ENCODE results near the gene ZNF438.
A peak's percentile ranks its signal among the peaks of the same experiment; 100 is the strongest.
"Not testable (repeated sequence)": the region's sequence is repeated elsewhere in the genome, so short reads cannot be mapped to it uniquely, and the experiment has no call there.

The ZNF438 gene

DNA sequence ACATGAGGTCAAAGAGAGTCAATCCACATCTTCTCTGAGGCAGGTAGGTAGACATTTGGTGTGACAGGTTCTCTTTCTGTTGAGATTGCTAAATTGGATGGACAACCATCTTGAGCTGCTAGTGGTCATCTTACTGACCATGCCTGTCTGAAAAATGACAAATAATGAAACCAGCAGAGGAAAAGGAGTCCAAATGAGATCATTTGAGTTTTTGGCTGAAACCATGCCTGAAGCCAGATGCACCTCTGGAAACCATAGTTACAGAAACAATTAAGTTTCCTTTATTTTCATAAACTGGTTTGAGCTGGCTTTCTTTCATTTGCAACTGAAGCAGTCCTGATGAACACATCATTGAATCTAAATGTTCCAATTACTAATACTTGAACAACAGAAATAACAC is 100.6 kb downstream of the ZNF438 start:
- no peak for DNase-seq

DNA sequence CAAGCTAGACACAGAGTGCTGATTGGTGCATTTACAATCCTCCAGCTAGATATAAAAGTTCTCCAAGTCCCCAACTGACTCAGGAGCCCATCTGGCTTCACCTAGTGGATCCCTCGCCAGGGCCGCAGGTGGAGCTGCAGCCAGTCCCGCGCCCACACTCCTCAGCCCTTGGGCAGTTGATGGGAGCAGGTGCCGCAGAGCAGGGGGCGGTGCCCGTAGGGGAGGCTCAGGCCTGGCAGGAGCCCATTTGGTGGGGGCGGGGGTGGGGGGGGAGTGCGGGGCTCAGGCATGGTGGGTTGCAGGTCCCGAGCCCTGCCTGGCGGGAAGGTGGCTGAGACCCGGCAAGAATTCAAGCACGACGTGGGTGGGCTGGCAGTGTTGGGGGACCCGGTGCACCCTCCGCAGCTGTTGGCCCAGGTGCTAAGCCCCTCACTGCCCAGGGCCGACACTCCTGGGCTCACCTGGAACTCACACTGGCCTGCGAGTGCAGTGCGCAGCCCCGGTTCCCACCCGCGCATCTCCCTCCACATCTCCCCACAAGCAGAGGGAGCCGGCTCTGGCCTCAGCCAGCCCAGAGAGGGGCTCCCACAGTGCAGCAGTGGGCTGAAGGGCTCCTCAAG is 101.7 kb downstream of the ZNF438 start:
- no peak for DNase-seq

DNA sequence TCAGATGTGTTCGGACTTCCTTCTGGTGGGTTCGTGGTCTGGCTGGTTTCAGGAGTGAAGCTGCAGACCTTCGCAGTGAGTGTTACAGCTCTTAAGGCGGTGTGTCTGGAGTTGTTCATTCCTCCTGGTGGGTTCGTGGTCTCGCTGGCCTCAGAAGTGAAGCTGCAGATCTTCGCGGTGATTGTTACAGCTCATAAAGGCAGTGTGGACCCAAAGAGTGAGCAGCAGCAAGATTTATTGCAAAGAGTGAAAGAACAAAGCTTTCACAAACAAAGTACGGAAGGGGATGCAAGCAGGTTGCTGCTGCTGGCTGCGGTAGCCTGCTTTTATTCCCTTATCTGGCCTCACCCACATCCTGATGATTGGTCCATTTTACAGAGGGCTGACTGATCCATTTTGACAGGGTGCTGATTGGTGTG is 102.3 kb downstream of the ZNF438 start:
- peak in 1 of 5 experiments; percentile 70 for DNase-seq

DNA sequence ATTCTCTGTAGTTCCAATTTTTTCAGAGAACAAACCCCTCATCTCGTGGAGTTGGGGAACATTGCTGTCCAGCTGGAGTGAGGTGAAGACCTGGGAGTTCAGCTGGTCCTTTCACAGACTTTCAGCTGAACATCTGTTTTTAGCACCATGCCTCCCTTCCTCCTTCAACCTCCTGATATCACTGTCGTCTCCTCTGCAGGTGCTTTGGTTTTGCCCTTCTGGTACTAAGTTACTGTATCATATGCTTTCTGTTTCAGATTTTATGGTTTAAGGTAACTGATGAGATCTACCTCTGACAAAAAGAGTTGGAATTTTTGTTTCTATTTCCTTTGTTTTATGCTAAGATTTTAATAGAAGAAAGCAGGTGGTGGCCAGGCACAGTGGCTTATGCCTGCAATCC is 102.9 kb downstream of the ZNF438 start:
- peak in 1 of 5 experiments; percentile 36 for DNase-seq

DNA sequence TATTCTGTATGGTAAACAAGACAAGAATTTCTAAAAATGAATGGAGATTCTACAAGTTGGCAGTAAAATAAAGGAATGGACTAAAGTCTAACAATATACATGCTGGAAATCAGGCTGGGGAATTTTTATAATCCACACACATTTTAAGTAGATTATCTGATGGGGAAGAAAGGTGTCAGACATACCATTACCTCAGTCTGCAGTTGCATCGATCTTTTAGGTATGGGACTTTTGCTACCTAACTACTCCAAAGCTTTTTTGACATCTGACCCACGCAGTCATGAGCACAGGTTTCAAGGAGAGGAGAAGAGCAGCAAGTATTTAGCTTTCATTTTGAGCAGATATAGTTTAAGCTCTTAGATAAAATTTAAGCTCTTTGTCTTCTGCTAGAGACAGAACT is 113.0 kb downstream of the ZNF438 start:
- no peak for DNase-seq

DNA sequence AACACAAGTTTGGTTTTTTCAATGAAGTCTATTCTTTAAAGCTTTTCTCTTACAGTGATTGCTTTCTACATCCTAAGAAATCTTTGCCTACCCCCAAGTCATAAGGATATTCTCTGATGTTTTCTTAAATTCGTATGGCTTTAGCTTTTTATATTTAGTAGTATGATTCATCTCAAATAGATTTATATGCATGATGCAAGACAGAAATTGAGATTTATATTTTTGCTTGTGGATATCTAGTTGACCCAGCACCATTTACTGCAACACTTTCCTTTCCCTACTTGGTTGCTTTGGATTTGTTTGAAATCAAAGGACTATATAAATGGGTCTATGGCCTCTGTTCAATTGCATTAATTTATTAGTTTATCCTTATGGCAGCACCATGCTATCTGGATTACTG is 113.9 kb downstream of the ZNF438 start:
- no peak for DNase-seq

DNA sequence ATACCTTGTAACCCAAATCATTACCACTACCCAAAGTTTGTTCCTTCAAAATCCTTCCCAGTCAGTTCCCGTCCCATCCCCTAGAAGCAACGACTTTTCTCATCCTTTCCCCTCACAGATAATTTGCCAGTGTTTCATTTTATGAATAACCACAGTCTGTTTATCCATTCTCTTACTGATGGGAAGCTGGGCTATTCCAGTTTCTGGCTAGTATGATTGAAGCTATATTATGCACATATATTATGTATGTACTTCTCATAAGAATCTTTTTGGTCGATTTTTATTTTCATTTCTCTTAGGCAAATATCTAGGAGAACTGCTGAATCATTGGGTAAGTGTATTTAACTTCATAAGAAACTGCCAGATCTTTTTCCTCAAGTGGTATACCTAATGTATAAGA is 114.6 kb downstream of the ZNF438 start:
- no peak for DNase-seq

DNA sequence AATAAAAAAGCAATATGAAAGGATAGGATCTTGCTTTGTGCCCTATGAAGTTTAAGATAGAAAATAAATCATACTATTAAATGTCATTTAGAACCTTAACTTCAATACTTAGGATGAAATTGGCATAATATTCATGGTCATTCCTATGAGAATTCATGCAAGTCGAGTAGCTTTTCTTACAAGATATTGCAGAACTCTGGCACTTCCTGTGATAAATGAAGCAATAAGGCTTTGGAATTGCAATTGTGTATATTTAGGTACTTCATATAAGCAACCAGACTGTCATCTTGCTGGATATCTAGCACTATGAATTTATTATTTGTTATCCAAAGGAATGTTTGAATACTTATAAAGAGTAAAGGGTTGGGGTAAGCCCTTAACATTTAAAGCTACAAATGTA is 116.5 kb downstream of the ZNF438 start:
- no peak for DNase-seq

DNA sequence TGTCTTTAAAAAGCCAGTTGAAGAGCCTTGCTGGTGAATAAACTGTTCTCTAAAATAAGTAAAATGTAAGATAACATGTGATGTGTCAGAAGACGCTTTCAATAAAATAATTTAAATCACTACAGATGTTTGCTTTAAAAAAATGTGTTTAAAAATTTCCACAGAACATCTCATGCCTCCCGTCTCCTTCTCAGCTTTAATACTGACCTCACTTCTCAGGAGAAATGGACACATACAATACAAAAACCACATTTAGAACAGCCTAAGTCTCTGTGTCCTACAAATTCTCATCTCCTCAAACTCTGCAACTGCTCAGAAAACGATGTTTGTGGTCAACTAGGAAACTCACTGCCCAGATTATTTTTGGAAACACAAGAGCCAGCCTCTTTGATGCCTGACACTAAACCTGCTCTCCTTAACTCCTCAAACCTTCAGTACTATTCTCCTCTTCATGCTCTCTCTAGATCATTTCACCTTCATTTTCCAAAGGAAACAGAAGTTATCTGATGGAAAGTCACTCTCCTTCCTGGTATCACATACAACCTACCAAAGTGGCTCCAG is 120.3 kb downstream of the ZNF438 start:
- no peak for DNase-seq

DNA sequence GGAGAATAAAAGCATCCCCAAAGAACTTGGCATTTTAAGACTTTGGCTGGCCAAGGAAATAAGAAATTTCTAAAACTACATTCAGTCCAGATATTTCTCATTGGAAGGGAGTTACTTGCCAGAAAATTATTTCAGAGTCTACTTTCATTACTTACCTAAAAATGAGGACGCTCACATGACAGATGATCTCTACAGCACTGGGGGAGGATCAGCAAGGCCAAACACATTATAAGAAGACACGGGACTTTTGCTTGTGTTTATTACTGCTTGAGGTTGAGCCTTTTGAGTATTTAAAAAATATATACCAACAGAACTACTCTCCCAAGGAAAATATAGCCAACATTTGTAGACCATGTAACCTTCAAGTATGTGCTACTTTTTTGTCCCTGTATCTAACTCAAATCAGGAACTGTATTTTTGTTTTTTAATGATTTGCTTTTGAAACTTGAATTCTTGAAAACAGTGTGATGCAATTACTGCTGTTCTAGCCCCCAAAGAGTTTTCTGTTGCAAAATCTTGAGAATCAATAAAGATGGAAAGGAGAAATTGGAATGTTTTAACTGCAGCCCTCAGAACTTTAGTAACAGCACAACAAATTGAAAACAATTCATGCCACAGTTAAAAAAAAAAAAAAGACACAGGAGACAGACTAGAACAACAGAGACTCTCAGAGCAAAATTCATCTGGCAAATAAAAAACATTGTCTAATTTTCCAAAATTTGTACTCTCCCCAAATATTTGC is 128.1 kb downstream of the ZNF438 start:
- no peak for DNase-seq

DNA sequence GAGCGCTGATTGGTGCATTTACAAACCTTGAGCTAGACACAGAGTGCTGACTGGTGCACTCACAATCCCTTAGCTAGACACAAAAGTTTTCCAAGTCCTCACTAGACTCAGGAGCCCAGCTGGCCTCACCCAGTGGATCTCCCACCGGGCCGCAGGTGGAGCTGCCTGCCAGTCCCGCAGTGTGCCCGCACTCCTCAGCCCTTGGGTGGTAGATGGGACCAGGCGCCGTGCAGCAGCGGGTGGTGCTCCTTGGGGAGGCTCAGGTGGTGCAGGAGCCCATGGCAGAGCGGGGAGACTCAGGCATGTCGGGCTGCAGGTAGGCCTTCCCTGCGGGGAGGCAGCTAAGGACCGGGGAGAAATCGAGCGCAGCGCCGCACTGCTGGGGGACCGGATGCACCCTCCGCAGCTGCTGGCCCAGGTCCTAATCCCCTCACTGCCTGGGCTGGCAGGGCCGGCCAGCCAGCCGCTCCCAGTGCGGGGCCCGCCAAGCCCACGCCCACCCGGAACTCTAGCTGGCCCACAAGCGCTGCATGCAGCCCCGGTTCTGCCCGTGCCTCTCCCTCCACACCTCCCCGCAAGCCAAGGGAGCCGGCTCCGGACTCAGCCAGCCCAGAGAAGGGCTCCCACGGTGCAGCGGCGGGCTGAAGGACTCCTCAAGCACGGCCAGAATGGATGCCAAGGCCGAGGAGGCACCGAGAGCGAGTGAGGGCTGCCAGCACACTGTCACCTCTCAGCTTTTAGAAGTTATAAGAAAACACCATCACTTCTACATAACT is 128.9 kb downstream of the ZNF438 start:
- DNase-seq = no peak

DNA sequence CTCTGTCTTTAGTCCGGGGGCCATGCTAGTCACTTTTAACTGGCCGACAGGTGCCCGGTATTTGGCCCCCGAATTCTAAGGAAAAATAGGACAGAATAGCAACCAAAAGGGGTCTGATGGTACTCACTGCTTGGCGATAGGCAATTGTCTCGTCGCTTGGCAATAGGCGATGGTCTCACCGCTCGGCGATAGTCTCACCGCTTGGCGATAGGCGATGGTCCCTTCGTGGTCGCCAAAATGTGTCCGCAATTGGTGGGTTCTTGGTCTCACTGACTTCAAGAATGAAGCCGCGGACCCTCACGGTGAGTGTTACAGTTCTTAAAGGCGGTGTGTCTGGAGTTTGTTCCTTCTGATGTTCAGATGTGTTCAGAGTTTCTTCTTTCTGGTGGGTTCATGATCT is 130.2 kb downstream of the ZNF438 start:
- not testable (repeated sequence) for DNase-seq

DNA sequence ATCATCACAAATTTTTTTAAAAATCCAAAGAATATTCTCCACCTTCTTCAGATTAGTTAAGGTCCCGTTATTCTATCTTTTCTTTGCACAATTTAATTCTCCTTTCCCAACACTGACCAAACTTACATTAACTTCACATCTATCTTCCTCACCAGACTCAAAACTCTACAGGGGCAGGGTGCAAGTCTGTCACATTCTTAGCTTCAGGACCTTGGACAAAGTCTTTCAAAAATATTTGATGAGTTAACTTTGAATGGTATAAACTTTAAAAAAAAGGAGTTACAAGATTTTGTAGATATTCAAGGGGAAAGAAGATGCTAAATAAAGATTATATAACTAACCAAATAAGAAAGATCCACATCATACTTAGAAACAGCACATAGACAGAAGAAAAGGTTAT is 132.7 kb downstream of the ZNF438 start:
- no peak for DNase-seq

DNA sequence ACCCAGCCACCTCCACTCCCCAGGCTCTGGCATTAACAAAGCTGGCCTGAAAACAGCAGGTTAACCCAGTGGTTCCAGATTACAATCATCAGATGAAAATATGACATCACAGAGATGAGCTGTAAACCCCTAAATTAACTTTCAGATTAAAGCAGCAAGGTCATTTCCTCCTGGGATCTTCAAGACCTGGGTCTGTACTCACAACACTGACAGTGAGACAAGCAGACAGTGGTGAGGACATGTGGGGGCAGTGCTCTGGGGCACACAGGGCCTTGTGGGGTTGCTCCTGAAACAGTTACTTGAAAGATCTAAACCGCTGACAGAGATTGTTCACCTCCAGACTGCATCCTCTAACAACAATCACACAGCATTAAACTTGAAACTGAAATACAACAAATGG is 134.1 kb downstream of the ZNF438 start:
- peak in 1 of 5 experiments; percentile 75 for DNase-seq

DNA sequence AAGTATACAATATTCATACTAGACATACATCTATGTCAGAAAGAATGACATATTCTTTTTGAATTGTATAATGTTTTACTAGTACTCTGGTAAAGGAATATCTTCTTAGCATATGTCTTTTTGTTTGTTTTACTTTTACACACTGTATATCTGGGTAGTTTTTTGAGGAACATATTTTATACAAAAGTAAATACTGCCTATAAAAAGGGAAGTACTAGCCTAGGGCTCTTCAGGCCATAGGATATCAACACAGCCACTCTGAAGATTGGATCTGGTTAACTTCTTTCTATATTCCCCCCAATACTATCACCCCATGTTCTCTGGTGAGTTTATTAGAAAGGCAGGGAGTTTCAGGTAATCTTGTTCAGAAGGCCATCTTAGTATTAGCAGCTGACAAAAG is 134.6 kb downstream of the ZNF438 start:
- DNase-seq = no peak

DNA sequence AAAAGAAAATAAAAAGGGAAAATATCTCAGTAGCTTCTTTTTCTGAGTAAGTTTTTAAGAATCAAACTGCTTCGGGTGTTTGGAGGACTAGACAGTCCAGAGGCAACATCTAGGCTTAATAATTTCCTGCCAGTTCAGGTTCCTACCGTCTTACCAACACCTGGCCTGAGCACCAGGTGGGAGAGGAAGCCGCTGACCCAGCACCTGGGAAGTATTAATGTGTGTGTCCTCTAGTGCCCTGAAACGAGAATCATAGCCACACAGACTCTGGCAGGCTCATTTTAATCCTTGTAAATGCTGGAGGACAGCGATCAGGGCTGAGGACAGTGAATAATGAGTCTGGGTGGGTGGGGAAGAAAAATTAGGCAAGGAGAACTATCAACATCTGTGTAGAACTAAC is 137.4 kb downstream of the ZNF438 start:
- no peak for DNase-seq

DNA sequence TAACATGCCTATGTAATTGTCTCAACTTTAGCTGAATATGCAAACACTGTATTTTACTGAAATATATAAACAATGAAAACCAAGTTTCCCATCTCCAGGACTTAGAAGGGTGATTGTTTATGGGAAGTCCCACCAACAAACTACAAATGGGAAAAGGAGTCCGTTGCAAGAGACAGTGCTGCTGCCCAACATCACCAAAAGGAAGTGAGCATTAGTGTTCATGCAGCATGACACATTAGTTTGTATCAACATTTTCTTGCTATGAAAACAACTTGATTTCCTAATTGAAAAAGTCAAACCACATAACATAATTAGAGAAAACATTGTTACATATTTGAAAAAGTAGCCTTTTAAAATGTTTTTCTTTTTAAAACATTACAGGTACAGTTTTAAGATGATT is 138.5 kb downstream of the ZNF438 start:
- no peak for DNase-seq

DNA sequence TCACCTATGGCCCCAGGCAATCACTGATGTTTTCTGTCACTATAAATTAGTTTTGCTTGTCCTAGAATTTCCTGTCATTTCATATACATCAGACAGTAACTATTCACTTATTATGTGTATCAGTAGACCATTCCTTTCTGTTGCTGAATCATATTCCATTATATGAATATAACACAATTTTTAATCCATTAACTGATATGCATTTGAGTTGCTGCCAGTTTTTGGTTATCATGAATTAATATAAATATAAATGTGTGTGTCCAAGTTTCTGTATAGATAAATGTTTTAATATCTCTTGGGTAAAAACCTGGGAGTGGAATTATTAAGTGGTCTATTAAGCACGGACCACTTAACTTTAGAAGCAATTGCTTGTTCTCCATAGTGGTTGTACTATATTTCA is 143.8 kb downstream of the ZNF438 start:
- DNase-seq = no peak

DNA sequence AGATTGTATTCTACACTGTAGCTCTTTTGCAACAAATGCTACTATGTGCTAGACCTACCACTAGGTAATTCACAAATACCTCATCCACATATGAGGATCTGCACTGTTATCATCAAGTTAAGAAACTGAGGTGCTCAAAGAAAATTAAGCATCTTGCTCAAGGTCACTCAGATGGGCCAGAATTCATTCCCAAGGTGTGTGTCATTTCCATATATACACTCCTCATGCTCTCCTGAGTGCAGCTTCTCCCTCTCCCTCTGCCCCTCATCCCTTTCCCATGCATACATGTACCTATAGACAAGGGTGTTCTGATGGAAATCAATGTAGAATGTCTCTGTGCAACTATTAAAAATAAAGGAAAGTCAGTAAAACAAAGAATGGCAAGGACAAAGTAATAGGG is 146.2 kb downstream of the ZNF438 start:
- no peak for DNase-seq

DNA sequence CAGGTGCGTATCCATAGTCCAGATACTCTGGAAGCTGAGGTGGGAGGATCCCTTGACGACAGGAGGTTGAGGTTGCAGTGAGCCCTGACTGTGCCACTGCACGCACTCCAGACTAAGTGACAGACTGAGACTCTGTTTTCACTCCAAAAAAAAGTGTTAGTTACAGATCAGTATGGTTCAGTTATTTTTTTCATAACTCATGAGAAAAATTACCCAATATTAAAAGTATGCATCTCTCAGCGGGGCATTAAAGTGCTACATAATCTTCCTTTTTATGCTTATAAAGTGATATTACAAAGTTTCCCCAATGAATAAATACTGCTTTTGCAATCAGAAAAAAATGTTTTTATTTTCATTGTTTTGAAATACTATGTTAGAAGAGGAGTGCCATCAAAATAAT is 147.9 kb downstream of the ZNF438 start:
- DNase-seq = no peak

DNA sequence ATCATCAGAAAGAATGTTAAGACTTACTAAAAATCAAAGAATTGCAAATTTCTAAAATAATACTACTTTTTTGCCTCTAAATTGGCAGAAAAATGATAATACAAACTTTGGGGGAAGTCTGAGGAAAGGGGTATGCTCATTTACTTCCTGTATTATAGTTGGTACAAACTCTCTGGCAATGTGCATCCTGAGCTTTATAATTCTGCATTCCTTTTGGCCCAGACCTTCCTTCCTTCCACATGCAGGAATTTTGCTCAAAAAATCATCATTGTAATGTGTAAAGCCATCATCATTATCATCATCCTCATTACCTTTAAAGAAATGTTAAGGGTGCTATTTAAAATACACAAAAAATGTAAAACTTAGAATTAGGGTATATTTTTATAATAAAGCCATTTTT is 148.5 kb downstream of the ZNF438 start:
- no peak for DNase-seq

DNA sequence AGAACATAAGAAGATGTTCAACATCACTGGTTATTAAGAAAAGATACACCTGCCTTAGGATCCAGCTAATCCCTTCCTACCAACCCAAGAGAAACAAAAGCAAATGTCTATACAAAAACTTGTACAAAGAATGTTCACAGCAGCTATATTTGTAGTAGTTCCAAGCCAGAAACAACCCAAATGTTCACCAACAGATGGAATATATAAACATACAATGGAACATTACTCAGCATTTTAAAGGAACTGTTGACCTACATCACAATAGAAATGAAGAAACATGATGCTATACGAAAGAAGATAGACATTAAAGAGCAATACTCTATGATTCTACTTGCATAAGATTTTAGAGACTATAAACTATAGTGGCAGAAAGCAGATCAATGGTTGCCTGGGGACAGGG is 149.4 kb downstream of the ZNF438 start:
- DNase-seq = no peak

DNA sequence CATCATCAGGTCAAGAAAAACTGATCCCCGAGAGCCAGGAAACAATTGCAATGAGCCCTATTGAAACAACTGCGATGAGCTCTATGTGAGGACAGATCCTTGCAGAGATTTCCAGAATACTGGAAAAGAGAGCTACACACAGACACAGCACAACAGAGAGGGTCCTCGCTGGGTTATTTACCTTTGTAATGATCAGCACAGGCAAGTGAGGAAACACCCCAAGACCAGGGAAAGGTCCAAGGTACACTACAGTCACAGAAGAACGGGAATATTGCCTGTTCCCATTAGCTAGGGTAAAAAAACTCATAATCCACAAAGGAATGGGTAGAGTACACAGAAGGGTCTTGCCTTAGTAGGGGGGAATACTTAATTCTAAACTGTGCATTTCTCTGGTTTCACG is 152.7 kb downstream of the ZNF438 start:
- no peak for DNase-seq

DNA sequence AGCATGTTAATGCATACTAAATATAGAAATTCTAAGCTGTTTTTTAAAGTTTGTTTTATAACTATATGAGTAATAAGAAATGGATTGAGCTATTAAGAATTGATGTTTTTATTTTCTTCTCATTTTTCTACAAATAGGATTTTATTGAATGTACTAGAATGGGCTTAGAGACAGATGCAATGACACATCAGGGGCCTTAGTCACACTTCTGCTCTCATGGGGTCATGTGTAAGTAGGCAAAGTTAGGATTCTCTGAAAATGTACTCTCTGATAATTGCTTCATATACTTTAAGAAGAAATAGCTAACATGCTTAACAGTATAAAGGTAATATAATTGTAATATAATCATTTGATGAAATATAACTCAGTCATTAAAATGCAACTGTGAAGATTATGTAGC is 154.6 kb downstream of the ZNF438 start:
- DNase-seq = no peak

Data from T-helper 2 cell (primary cell).